UCSD-AML1 (cell line): ENCODE results near the gene SYCP2L.
"Not testable (repeated sequence)": the region's sequence is repeated elsewhere in the genome, so short reads cannot be mapped to it uniquely, and the experiment has no call there.

Source experiments
- DNase-seq: peaks from one replicate; lab custom pipeline; 2025; ENCODE audit not compliant: unreplicated experiment; lab: John Stamatoyannopoulos, UW

Gene SYCP2L

DNA sequence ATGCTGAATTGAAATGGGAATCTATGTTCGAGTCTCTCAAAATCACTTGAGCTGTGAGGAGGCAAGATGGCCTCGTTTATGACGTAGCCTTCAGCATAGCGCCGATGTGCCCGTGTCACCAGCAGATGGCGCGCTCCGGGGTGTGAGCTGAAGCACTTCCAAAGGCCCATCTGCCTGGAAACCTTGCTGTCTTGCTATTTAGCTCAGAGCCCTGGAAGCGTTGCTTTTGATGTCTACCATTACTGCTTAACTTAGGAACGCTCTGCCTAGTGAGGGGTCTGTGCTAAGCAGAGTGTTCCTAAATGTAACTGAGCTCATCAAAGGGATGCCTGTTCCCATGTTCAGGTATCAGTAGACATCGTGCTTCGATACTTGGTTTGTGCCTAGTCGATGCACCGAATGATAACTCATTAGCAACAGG is 67.7 kb downstream of the SYCP2L start:
- DNase-seq, result peak; percentile 73

DNA sequence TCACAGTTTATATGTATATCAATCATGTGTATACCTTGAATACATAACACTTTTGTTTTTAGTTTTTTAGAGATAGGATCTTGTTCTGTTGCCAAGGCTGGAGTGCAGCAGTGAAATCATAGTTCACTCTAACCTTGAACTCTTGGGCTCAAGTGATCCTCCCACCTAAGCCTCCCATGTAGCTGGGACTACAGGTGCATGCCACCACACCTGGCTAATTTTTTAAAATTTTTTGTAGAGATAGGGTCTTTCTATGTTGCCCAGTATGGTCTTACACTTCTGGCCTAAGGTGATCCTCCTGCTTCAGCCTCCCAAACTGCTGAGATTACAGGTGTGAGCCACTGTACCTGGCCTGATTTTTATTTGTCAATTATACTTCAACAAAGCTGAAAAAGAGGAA is 69.9 kb downstream of the SYCP2L start:
- DNase-seq, result no peak

DNA sequence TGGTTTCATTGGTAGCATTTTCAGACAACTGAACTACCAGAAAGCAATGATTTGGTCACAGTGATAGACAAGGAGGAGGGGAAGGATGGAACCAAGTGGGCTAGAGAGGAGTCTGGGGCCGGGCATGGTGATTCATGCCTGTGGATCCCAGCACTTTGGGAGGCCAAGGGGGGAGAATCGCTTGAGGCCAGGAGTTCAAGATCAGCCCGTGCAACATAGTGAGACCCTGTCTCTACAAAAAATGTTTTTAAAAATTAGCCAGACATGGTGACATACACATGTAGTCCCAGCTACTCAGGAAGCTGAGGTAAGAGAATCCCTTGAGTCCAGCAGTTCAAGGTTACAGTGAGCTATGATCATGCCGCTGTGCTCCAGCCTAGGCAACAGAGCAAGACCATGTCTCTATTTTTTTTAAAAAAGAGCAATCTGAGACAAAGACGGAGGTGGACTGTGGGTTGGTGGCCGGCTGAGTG is 70.6 kb downstream of the SYCP2L start:
- no peak for DNase-seq

DNA sequence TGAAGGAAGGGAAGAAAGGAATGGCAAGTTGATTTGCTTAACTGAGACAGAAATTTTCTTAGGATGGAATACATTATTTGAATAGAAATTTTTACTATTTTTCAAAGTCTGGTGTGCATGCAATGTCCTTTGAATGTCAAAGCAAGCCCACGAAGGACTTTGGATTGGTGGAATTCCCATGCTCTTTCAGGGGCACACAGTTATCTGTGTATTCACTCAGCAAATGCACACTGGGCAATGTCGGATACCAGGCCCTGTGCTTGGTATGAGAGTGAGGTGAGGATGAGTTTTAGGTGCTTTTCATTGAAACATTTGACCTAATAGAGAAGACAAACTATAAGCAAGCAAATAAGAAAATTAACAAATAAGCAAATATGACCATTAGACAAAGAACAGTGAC is 73.3 kb downstream of the SYCP2L start:
- DNase-seq, result no peak

DNA sequence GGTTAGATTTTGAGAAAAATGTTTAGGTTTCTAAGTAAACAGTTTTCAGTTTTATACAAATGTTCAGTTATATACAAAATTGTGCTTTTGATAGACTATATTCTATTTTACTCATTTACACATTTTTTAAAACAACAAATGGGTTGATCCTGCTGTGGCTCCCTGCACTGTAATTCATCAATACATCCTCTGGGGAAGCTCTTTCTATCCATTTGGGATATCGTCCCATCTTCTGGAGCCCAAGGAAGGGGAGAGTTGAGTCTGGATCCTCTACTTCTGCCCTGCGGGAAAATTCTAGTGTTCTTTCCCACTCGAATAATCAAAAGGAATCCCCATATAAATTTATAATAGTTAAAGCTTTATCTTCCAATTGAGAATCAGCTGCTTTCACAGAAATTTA is 75.0 kb downstream of the SYCP2L start:
- DNase-seq, result no peak

DNA sequence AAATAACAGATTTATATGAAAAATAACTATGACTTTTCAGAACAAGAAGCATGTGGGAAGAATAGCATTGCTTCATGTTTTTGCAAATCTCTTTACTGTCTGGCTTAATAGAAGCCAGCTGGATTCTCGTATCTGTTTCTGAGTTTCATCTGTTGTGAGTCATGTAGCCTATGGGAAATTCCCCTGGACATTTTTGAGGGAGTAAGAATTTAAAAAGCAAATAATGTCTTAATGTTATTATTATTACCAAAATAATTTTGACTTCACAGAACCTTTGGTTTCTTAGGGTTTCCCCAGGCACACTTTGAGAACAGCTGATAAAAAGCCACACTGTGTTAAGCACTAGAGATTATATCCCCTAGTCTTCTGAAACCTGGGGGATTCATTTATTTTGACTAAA is 75.8 kb downstream of the SYCP2L start:
- no peak for DNase-seq

DNA sequence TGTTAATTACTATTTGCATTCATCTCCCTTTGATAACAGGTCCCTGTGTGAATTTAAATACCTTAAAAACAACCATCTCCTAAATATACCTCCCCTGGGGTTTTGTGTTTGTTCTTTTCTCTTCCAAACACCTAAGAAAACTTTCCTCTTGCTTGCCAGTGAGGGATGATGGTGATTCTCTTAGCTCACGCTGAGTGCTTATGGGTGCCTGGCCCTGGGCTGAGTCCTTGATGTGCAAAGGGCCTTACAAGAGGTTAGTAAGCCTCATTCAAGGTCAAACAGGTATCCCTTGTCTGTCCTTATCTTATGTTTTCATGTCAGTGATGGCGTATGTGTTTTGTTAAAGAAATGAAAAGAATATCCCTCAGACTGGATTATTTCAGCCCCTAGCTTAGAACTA is 76.3 kb downstream of the SYCP2L start:
- no peak for DNase-seq

DNA sequence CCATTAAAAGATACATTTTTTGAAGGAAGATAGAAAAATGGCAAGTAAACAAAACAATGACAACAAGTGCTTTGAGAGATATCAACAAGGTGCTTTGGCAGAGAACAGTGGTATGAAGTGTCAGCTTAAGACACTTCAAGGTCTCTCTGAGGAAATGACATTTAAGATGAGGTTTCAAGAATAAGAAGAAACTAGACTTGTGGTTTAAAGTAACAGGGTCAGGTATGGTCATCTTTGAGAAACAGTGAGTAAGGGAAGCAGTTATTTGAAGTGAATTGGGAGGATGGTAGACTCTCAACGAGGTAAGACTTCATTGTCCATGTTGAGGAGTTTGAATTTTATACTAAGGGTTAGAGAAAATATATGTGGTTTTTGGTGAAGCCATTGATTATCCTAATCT is 77.8 kb downstream of the SYCP2L start:
- DNase-seq, result no peak

DNA sequence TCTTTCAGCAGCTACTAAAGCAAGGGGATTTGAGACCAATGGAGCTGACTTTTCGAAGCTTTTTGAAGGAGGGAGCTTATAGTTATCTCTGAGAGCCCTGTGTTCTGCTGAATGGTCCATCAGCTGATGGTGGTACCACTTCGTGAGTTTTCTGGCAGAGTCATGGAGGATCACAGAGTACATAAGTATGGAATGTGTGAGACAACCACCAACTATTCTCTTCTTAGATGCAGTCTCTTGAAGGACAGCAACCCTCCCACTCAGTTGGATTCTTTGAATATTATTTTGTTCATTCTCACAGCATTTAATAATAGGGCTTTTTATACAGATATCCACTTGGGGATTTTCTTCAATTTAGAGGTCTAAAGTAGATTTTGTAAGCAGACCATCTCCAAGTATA is 81.9 kb downstream of the SYCP2L start:
- no peak for DNase-seq

DNA sequence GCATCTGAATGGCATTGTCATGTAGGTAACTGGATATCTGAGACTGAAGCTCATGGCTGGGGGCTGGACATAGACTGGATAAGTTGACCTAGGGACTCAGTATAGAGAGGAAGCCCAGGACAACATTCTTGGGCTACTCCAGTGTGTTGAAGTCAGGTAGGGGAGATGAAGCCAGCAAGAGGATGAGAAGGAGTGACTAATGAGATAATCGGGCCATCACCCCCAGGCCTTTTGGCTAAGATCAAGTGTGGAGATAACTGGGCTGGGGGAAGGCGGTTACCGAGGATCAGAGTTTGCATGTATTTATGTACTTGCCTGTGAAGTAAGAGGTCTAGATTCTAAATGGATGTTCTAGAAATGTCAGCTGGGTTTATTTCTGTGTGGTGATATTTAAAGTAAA is 83.9 kb downstream of the SYCP2L start:
- no peak for DNase-seq

DNA sequence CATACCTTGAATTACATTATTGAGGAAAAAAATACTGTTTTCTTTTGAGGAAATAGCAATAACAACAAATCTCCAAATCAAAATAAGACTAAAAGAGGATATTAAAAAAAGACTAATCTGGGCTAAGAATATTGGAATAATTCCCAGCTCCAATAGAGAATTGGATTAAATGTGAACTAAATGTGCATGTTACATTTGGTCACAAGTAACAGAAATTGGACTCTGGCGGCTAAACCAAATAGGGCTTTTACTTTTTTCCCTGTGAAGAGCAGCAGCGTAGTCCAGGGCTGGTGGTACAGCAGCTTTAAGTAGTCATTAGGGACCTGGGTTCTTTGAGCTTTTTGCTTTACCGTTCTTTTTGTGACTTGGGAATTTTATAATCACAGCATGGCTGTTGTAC is 85.3 kb downstream of the SYCP2L start:
- DNase-seq, result no peak

DNA sequence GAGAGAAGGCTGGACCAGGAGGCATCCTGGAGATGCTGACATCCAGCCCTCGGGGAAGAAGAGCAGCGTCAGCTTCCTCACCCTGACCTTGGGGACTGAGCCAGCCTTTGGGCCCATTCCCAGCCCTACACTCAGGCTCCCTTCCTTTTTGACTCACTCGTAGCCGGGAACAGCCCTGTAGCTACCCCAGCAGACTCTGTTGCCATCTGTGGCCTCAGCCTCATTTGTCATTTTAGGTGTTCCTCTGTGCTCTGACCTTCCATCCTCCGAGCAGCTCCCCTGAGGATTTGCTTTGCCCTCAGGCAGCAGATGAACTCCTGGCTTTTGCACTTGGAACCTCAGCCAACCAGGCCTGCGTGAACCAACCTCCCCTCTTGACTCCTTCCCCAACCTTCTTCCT is 89.7 kb downstream of the SYCP2L start:
- DNase-seq, result no peak

DNA sequence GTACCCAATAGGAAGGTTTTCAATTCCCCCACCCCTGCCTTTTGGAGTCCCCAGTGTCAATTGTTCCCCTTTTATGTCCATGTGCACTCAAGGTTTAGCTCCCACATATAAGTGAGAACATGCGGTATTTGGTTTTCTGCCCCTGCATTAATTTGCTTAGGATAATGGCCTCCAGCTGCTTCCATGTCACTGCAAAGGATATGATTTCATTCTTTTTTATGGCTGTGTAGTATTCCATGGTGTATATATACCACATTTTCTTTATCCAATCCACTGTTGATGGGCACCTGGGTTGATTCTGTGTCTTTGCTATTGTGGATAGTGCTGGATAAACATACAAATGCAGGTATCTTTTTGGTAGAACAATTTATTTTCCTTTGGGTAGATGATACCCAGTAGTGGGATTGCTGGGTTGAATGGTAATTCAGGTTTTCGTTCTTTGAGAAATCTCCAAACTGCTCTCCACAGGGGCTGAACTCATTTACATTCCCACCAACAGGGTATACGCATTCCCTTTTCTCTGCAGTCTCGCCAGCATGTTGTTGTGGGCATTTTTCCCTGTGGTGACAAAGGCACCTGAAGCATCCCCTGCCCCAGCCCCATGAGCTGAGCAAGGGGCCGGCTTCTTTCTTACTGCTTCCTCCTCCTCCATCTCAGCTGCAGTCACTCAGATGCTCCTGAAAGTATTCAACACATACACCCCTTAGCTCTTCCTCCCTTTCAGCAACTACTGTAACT is 90.5 kb downstream of the SYCP2L start:
- no peak for DNase-seq

DNA sequence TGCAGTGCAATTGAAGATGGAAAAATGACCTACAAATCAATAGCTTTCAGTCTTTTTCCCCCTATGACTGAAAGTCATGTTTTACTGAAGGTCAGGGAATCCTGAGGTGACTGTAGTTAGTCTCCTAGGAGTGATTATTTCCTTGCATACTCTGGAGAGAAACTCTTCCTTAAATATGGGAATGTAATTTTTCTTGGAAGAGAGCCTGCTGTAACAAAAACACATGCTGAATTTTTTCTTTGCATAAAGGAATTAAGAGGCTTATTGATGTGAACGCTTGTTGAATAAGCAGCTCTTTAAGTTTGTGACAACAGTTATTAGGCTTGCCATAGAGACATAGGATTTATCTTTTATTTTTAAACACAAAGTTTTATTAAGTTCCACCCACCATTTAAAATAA is 92.8 kb downstream of the SYCP2L start:
- DNase-seq, result no peak

DNA sequence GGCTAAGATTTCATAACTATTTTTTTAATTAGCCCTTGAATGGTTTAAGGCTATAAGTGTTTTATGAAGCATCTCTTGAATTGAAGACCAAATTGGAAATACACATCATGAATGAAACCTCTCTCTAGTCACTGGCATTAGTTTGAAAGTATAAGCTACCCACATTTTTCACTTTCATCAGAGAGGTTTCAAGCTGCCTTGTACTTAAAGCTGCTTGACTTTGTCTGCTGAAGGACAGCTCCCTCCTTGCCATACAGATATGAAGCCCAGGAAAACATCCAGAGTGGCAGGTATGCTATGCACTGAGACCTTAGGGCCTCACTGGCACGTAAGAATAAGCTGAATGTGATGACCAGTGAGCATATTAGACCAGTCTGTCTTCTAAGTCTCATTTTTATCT is 94.6 kb downstream of the SYCP2L start:
- no peak for DNase-seq

DNA sequence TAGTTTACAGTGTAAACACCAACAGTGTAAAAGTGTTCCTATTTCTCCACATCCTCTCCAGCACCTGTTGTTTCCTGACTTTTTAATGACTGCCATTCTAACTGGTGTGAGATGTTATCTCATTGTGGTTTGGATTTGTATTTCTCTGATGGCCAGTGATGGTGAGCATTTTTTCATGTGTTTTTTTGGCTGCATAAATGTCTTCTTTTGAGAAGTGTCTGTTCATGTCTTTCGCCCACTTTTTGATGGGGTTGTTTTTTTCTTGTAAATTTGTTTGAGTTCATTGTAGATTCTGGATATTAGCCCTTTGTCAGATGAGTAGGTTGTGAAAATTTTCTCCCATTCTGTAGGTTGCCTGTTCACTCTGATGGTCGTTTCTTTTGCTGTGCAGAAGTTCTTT is 98.1 kb downstream of the SYCP2L start:
- DNase-seq, result not testable (repeated sequence)

DNA sequence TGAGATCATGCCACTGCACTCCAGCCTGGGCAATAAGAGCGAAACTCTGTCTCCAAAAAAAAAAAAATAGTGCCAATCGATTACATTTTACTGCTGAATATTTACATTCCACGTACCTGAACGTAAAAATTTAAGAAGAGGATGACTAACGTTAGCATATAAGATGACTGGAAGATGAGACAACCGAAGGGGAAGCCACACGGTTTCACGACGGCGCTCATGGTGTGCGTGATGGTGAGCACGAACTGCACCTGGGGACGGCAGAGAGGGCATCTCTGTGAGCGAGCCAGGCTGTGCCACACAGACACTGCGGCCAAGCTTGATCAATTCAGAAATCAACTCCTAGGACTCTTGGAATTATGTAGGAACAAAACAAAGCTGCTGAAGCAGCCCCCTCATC is 102.7 kb downstream of the SYCP2L start:
- DNase-seq, result no peak

DNA sequence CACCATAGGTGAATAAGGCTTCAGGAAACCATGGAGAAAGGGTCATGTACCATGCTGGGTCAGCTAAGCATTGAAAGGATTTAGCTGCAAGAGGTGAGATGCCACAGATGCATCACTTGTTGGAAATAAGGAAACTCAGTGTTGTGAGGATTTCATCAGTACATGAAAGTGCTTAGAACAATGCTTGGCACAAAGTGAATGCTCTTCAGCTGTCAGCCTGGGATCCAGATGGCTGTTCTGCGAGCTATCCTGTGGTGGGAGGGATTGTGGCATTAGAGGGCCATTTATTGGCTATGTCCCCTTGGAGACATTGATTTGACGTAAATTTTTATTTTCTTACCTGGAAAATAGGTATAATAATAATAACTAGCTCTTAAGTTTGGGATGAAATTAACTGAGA is 104.3 kb downstream of the SYCP2L start:
- DNase-seq, result no peak

DNA sequence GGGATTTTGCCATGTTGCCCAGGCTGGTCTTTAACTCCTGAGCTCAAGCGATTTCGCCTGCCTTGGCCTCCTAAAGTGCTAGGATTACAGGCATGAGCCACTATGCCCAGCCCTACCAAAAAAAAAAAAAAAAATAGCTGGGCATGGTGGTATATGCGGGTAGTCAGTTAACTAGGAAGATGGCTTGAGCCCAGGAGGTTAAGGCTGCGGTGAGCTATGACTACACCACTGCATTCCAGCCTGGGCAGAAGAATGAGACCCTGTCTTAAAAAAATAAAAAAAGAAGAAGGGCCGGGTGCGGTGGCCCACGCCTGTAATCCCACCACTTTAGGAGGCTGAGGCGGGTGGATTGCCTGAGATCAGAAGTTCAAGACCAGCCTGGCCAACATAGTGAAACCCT is 107.0 kb downstream of the SYCP2L start:
- no peak for DNase-seq

DNA sequence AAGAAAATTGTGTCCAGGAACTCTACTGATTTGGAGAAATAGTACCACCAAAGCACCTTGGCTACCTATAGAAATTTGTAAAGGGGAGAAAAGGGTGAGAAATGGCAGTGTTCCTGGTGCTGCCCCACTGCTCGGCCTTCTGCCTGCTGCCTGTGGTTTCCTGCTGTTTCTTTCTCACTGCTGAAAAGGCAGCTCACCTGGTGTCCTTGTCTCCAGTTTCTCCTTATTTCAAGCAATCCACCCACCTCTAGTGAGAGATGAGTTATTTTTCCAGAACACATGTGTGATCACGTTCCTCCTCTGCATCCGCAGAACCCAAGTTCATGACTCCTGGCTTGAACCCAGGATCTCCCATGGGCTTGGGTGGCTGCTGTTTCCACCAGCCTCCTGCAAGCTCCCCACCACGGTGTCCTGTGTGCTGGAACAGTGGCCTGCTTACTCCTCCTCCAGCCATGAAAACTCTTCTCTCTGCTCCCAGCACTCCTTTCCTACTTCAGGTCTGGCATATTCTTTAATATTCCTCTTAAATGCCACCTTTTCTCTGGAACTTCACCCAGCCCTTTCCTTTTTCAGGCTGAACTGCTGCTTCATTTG is 108.4 kb downstream of the SYCP2L start:
- no peak for DNase-seq

DNA sequence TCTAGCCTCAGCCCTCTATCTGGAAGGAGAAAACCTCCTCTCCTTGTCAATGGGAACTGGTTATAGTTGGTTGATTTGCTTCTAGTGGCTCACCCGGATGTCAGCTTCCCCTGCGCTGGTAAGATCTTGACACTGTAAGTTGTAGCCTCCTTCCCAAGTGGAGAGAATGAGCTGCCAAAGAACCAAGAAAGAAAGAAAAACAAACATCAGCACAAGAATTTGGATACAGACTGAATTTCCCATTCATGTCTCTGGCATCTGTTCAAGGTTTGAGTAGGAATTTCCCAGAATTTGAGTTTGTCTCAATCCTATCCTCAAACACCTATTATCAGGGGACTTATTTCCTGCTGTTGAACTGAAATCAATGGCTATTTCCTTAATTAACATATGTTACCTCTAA is 113.1 kb downstream of the SYCP2L start:
- DNase-seq, result no peak

DNA sequence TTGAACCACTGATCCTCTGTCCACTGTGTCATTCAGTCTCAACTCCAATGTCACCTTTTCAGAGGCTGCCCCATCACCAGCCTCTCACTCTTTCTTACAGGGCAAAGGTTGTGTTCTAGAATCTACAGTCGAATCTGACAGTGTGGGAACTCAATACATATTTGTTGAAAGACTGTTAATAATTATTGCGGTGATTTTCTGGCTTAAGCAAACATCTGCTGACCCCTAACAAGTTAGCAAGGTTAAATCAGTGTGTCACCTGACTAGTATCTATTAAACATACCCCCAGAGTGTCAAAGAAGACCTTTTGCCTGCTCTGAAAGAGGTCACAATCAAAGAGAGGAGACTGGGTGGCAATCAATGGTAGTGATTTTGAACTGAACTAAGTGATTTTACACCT is 115.3 kb downstream of the SYCP2L start:
- no peak for DNase-seq

DNA sequence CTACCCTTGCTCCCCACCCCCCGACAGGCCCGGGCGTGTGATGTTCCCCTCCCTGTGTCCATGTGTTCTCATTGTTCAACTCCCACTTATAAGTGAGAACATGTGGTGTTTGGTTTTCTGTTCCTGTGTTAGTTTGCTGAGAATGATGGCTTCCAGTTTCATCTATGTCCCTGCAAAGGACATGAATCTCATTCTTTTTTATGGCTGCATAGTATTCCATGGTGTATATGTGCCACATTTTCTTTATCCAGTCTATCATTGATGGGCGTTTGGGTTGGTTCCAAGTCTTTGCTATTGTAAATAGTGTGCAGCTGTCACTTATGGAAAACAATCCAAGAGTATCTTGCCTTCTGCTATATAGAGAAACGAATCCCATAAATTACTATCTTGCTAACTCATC is 116.4 kb downstream of the SYCP2L start:
- DNase-seq, result not testable (repeated sequence)
